Suprapubic skin (tissue), 4 donors: ENCODE measurements around the gene KIAA0513. TPM values are rescaled to one million over a fixed set of nuclear protein-coding genes. Genes with fewer than 3 reads are reported as not detected.
"Not testable (repeated sequence)": the region's sequence is repeated elsewhere in the genome, so short reads cannot be mapped to it uniquely, and the experiment has no call there.

ENCODE experiments used
- DNase-seq, 2 donors: peaks; one replicate each; pipeline ENCODE4 v3.0.0-alpha.2; 2019; ENCODE audit warnings: low spot score in 2 of 2
- H3K27ac ChIP-seq: fragments of 200-600 bp; sonication (generic); one replicate; pipeline ENCODE4 v1.5.1; 2019
- H3K27me3 ChIP-seq: fragments of 200-600 bp; sonication (generic); one replicate; pipeline ENCODE4 v1.5.1; 2019
- H3K36me3 ChIP-seq: fragments of 200-600 bp; sonication (generic); one replicate; pipeline ENCODE4 v1.5.1; 2019
- H3K4me1 ChIP-seq: fragments of 200-600 bp; sonication (generic); one replicate; pipeline ENCODE4 v1.5.1; 2019
- H3K4me3 ChIP-seq: fragments of 200-600 bp; sonication (generic); one replicate; pipeline ENCODE4 v1.5.1; 2019; ENCODE audit warnings: mild to moderate bottlenecking
- H3K9me3 ChIP-seq: fragments of 200-600 bp; sonication (generic); one replicate; pipeline ENCODE4 v1.5.1; 2019
- EP300 ChIP-seq: sonication (generic); formaldehyde crosslinking; IDR thresholded peaks from one replicate; pipeline ENCODE4 v1.6.1; 2017; ENCODE audit warnings: antibody characterized with exemption
- POLR2A ChIP-seq, 2 donors: fragments of 450-650 bp; IDR thresholded peaks; one replicate each; pipeline ENCODE4 v1.6.1; 2017; ENCODE audit warnings: antibody characterized with exemption in 2 of 2, mild to moderate bottlenecking in 2 of 2, moderate library complexity in 2 of 2
- POLR2AphosphoS5 ChIP-seq, 3 donors: sonication (generic); formaldehyde crosslinking; IDR thresholded peaks; one replicate each; pipeline ENCODE4 v1.6.1; 2017; ENCODE audit warnings: antibody characterized with exemption in 3 of 3
- WGBS: methylation state at CpG from one replicate; pipeline ENCODE4 v1.1.5; 2018; 5-methylcytosine and 5-hydroxymethylcytosine counted together
- total RNA-seq, 4 donors: library from RNA; depleted of rRNA; stranded (reverse); fragments of >200 nt; gene quantifications; one replicate each; pipeline ENCODE4 v1.1.0, GENCODE V29; 2016
- TF ChIP-seq, protein P1 (sequence below), 2 donors: fragments of 200-600 bp in 1 of 2; fragments of 450-650 bp in 1 of 2; sonication (generic) in 1 of 2; IDR thresholded peaks; one replicate each; pipeline ENCODE4 v1.5.1; 2016 to 2019; ENCODE audit warnings: antibody characterized with exemption in 2 of 2, mild to moderate bottlenecking in 1 of 2, moderate library complexity in 1 of 2

The KIAA0513 gene
- total RNA-seq, 4 donors from 2014 or later: 23.7 to 32.3 (median 26.6) TPM

- no peak for DNase-seq
- H3K4me3 ChIP-seq: no peak overlapping the region
- TF ChIP-seq, protein P1, sequence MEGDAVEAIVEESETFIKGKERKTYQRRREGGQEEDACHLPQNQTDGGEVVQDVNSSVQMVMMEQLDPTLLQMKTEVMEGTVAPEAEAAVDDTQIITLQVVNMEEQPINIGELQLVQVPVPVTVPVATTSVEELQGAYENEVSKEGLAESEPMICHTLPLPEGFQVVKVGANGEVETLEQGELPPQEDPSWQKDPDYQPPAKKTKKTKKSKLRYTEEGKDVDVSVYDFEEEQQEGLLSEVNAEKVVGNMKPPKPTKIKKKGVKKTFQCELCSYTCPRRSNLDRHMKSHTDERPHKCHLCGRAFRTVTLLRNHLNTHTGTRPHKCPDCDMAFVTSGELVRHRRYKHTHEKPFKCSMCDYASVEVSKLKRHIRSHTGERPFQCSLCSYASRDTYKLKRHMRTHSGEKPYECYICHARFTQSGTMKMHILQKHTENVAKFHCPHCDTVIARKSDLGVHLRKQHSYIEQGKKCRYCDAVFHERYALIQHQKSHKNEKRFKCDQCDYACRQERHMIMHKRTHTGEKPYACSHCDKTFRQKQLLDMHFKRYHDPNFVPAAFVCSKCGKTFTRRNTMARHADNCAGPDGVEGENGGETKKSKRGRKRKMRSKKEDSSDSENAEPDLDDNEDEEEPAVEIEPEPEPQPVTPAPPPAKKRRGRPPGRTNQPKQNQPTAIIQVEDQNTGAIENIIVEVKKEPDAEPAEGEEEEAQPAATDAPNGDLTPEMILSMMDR (IDR thresholded peaks at IDR 0.05): no peak
- TF ChIP-seq POLR2AphosphoS5 (IDR thresholded peaks at IDR 0.05): no peak
- TF ChIP-seq EP300: no peak
- TF ChIP-seq POLR2A (IDR thresholded peaks at IDR 0.05): no peak
- 81% methylated on average over 5 of the region's 5 CpGs for WGBS
- no peaks in the 10 kb centered on the region for H3K27me3 ChIP-seq
- peaks cover 11% of the 10 kb centered on the region for H3K36me3 ChIP-seq
- peaks cover 39% of the 10 kb centered on the region for H3K4me1 ChIP-seq
- H3K9me3 ChIP-seq: no peaks in the 10 kb centered on the region
- no peak overlapping the region for H3K27ac ChIP-seq
Observed at GRCh38 chr16:85031451-85031850, 3.9 kb downstream of the KIAA0513 start.

DNA sequence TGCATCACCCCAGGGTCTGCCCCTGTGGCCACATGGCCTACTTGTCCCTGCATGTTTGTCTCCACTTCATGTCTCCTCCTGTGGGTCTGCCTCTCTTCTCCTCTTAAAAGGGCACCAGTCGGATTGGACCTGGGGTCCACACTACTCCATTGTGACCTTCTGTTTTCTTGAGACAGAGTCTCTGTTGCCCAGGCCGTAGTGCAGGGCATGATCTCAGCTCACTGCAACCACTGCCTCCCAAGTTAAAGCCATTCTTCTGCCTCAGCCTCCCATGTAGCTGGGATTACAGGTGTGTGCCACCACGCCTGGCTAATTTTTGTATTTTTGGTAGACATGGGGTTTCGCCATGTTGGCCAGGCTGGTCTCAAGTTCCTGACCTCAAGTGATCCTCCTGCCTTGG lies 4.6 kb downstream of the KIAA0513 start:
- H3K27ac ChIP-seq, H3K9me3 ChIP-seq, H3K4me3 ChIP-seq, H3K27me3 ChIP-seq, DNase-seq: not testable (repeated sequence)
- H3K4me1 ChIP-seq: peaks cover 34% of the 10 kb centered on the region
- 94% methylated on average over 4 of the region's 4 CpGs for WGBS
- H3K36me3 ChIP-seq: peaks cover 11% of the 10 kb centered on the region

DNA sequence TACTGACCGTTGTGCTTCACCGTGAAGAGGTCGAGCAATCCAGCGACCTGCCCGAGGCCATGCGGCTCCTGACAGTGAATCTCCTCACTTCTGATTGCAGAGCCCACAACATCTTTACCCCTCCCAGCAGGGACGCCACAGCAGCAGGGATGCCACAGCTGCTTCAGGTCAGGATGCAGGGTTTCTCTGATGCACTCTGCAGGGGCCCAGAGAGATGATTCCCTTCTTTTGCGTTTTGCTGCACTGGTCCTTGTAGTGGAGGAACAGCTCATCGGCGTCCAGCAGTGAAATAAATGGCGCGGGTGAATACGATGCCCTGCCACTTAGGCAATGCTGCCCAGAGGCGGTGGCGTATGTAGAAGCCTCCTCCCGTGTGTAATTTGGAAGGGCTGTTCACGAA lies 5.6 kb downstream of the KIAA0513 start:
- WGBS: 92% methylated on average over 17 of the region's 17 CpGs
- Histone ChIP-seq H3K4me1 (peaks cover 29% of the 10 kb centered on the region), H3K4me3 (no peak overlapping the region), H3K27ac (no peak overlapping the region), H3K9me3 (no peaks in the 10 kb centered on the region), H3K36me3 (peaks cover 11% of the 10 kb centered on the region), H3K27me3 (no peaks in the 10 kb centered on the region)
- no peak for DNase-seq
- TF ChIP-seq POLR2A (IDR thresholded peaks at IDR 0.05): no peak
- no peak for TF ChIP-seq EP300
- TF ChIP-seq, protein P1 (IDR thresholded peaks at IDR 0.05): no peak
- no peak for TF ChIP-seq POLR2AphosphoS5 (IDR thresholded peaks at IDR 0.05)

- Histone ChIP-seq H3K27ac (no peak overlapping the region), H3K9me3 (no peaks in the 10 kb centered on the region), H3K4me3 (no peak overlapping the region), H3K27me3 (no peaks in the 10 kb centered on the region), H3K36me3 (peaks cover 11% of the 10 kb centered on the region), H3K4me1 (peaks cover 12% of the 10 kb centered on the region)
- WGBS: 84% methylated on average over 18 of the region's 18 CpGs
- TF ChIP-seq, protein P1 (IDR thresholded peaks at IDR 0.05): no peak
- no peak for TF ChIP-seq POLR2A (IDR thresholded peaks at IDR 0.05)
- TF ChIP-seq POLR2AphosphoS5 (IDR thresholded peaks at IDR 0.05): no peak
- no peak for TF ChIP-seq EP300
- no peak for DNase-seq
Observed at GRCh38 chr16:85034591-85035433, 7.2 kb downstream of the KIAA0513 start.

- Histone ChIP-seq H3K27ac (no peak overlapping the region), H3K4me3 (no peak overlapping the region), H3K27me3 (no peaks in the 10 kb centered on the region), H3K4me1 (peaks cover 3% of the 10 kb centered on the region), H3K36me3 (peaks cover 11% of the 10 kb centered on the region), H3K9me3 (no peaks in the 10 kb centered on the region)
- DNase-seq: no peak
- WGBS: 90% methylated on average over 15 of the region's 15 CpGs
- TF ChIP-seq EP300 (no peak), POLR2A (IDR thresholded peaks at IDR 0.05) (no peak), POLR2AphosphoS5 (IDR thresholded peaks at IDR 0.05) (no peak)
- TF ChIP-seq, protein P1 (IDR thresholded peaks at IDR 0.05): no peak
Observed at GRCh38 chr16:85036236-85037049, 8.8 kb downstream of the KIAA0513 start.
